Prostate gland (tissue), 2 donors: Measurements from ENCODE around the gene ZFP42. TPM values are rescaled to one million over a fixed set of nuclear protein-coding genes. Genes with fewer than 3 reads are reported as not detected.
"Not testable (repeated sequence)": the region's sequence is repeated elsewhere in the genome, so short reads cannot be mapped to it uniquely, and the experiment has no call there.

Experiments
- DNase-seq: peaks from one replicate; pipeline ENCODE4 v3.0.0-alpha.2; 2019; ENCODE audit warnings: low spot score
- H3K27ac ChIP-seq, 2 donors: fragments of 200-600 bp; sonication (generic); 2 replicates each; pipeline ENCODE4 v1.5.1; 2017 to 2019
- H3K27me3 ChIP-seq: fragments of 200-600 bp; sonication (generic); replicated peaks from 2 replicates; pipeline ENCODE4 v1.5.1; 2019; ENCODE audit not compliant: insufficient read depth
- H3K36me3 ChIP-seq, 2 donors: fragments of 200-600 bp; sonication (generic); 1 replicate in 1 of 2; 2 replicates in 1 of 2; pipeline versions ENCODE4 v1.5.1 to v1.8.1; 2017 to 2019
- H3K4me1 ChIP-seq: fragments of 200-600 bp; sonication (generic); replicated peaks from 2 replicates; pipeline ENCODE4 v1.5.1; 2019
- H3K4me3 ChIP-seq, 2 donors: fragments of 200-600 bp; sonication (generic); 2 replicates each; pipeline ENCODE4 v1.5.1; 2017 to 2019
- H3K9me3 ChIP-seq: fragments of 200-600 bp; sonication (generic); 2 replicates; pipeline ENCODE4 v1.5.1; 2017
- CTCF ChIP-seq, 4 experiments: fragments of 200-600 bp in 2 of 4; fragments of 450-650 bp in 2 of 4; sonication (generic) in 2 of 4; IDR thresholded peaks; 1 replicate in 3 of 4; 2 replicates in 1 of 4; pipeline ENCODE4 v1.5.1; 2016 to 2019; ENCODE audit warnings: antibody characterized with exemption in 4 of 4, mild to moderate bottlenecking in 2 of 4, moderate library complexity in 2 of 4
- POLR2A ChIP-seq: fragments of 450-650 bp; IDR thresholded peaks from one replicate; pipeline ENCODE4 v1.6.1; 2016; ENCODE audit warnings: antibody characterized with exemption, mild to moderate bottlenecking
- POLR2AphosphoS5 ChIP-seq: sonication (generic); formaldehyde crosslinking; IDR thresholded peaks from one replicate; pipeline ENCODE4 v1.6.1; 2017; ENCODE audit warnings: antibody characterized with exemption
- WGBS: methylation state at CpG from one replicate; pipeline ENCODE4 v1.1.5; 2018; 5-methylcytosine and 5-hydroxymethylcytosine counted together
- intact Hi-C: fragments of 100-400 bp; cut with DNase I; formaldehyde crosslinking; loops from one replicate; pipeline ENCODE4 v1.14.2; 2022
- total RNA-seq, 2 donors: library from RNA; depleted of rRNA; stranded (reverse); fragments of >200 nt; gene quantifications; one replicate each; pipeline ENCODE4 v1.1.0, GENCODE V29; 2016

The ZFP42 gene
- total RNA-seq, 2 donors from 2014 or later: 0.57 TPM; not detected in 1

GRCh38 chr4:188041721-188042120, 46.1 kb downstream of the ZFP42 start:
- Histone ChIP-seq H3K4me3 (no peak overlapping the region), H3K27me3 (no peaks in the 10 kb centered on the region), H3K36me3 (no peaks in the 10 kb centered on the region), H3K27ac (no peak overlapping the region), H3K4me1 (no peaks in the 10 kb centered on the region), H3K9me3 (no peaks in the 10 kb centered on the region)
- intact Hi-C loops: no loop called here
- no peak for DNase-seq
- TF ChIP-seq POLR2AphosphoS5: no peak
- TF ChIP-seq POLR2A: no peak
- no peak for TF ChIP-seq CTCF (IDR thresholded peaks at IDR 0.05)
- WGBS: 95% methylated on average over 21 of the region's 21 CpGs

- TF ChIP-seq CTCF (IDR thresholded peaks at IDR 0.05) (no peak), POLR2A (no peak), POLR2AphosphoS5 (no peak)
- Histone ChIP-seq H3K9me3 (no peaks in the 10 kb centered on the region), H3K4me3 (no peak overlapping the region), H3K36me3 (no peaks in the 10 kb centered on the region), H3K27ac (no peak overlapping the region), H3K4me1 (no peaks in the 10 kb centered on the region), H3K27me3 (no peaks in the 10 kb centered on the region)
- no peak for DNase-seq
- 90% methylated on average over 15 of the region's 15 CpGs for WGBS
- intact Hi-C loops: no loop called here
Observed at GRCh38 chr4:188042191-188042590, 46.6 kb downstream of the ZFP42 start.

GRCh38 chr4:188043154-188043553, 47.6 kb downstream of the ZFP42 start:
- H3K27me3 ChIP-seq: no peaks in the 10 kb centered on the region
- intact Hi-C loops: no loop called here
- no peak for DNase-seq
- no peak overlapping the region for H3K4me3 ChIP-seq
- H3K4me1 ChIP-seq: no peaks in the 10 kb centered on the region
- WGBS: 90% methylated on average over 5 of the region's 5 CpGs
- TF ChIP-seq POLR2A (no peak), POLR2AphosphoS5 (no peak), CTCF (IDR thresholded peaks at IDR 0.05) (no peak)
- H3K36me3 ChIP-seq: no peaks in the 10 kb centered on the region
- H3K27ac ChIP-seq: no peak overlapping the region
- no peaks in the 10 kb centered on the region for H3K9me3 ChIP-seq

GRCh38 chr4:188045461-188045860, 49.9 kb downstream of the ZFP42 start:
- H3K36me3 ChIP-seq, intact Hi-C loops: not testable (repeated sequence)
- 89% methylated on average over 10 of the region's 10 CpGs for WGBS

GRCh38 chr4:188046657-188047056, 51.1 kb downstream of the ZFP42 start:
- 24% methylated on average over 3 of the region's 3 CpGs for WGBS
- no peaks in the 10 kb centered on the region for H3K27me3 ChIP-seq
- TF ChIP-seq POLR2A (no peak), CTCF (IDR thresholded peaks at IDR 0.05) (no peak), POLR2AphosphoS5 (no peak)
- intact Hi-C loops: no loop called here
- no peak for DNase-seq
- no peak overlapping the region for H3K27ac ChIP-seq
- no peaks in the 10 kb centered on the region for H3K4me1 ChIP-seq
- no peak overlapping the region for H3K4me3 ChIP-seq
- no peaks in the 10 kb centered on the region for H3K36me3 ChIP-seq
- no peaks in the 10 kb centered on the region for H3K9me3 ChIP-seq

More at GRCh38 chr4:188045461-188045860, 49.9 kb downstream of the ZFP42 start:
- not testable (repeated sequence) for DNase-seq, H3K9me3 ChIP-seq, H3K27ac ChIP-seq, H3K4me3 ChIP-seq, H3K4me1 ChIP-seq, H3K27me3 ChIP-seq
